Hepatocyte (in vitro differentiated cells): ENCODE results near the gene ERCC4.

Experiments
- EZH2 ChIP-seq: fragments of 200-600 bp; sonication (generic); IDR thresholded peaks from 2 replicates; pipeline ENCODE4 v1.6.1; 2016; ENCODE audit warnings: antibody characterized with exemption, mild to moderate bottlenecking, borderline replicate concordance
- EZH2phosphoT487 ChIP-seq: fragments of 200-600 bp; sonication (generic); IDR thresholded peaks from one replicate; pipeline ENCODE4 v1.6.1; 2018; ENCODE audit warnings: antibody characterized with exemption, mild to moderate bottlenecking, low read depth, moderate library complexity; ENCODE audit not compliant: unreplicated experiment, severe bottlenecking
- TF ChIP-seq, protein P1 (sequence below): fragments of 200-600 bp; sonication (generic); IDR thresholded peaks from 2 replicates; pipeline ENCODE4 v1.5.1; 2016; ENCODE audit warnings: antibody characterized with exemption, mild to moderate bottlenecking; ENCODE audit not compliant: poor library complexity

DNA sequence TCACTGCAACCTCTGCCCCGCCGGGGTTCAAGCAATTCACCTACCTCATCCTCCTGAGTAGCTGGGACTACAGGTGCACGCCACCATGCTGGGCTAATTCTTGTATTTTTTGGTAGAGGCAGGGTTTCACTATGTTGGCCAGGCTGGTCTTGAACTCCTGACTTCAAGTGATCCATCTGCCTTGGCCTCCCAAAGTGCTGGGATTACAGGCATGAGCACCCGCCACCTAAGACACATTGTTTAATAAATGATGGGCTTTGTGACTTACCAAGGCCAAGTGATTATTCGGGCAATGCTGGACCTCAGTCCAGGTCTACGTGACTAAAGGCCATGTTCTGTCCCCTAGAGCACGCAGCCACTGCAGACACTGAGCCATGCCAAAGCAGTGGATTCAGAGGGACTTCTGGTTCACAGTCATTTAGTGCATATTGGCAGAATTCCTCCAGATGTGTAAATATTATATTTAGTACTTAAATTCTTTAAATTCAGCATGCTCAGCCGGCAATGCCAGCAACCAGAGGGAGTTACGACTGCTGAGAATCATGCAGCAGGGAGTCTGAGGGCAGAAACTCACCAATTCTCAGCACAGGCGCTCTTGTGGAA, 4.8 kb upstream of the ERCC4 start:
- TF ChIP-seq, protein P1, sequence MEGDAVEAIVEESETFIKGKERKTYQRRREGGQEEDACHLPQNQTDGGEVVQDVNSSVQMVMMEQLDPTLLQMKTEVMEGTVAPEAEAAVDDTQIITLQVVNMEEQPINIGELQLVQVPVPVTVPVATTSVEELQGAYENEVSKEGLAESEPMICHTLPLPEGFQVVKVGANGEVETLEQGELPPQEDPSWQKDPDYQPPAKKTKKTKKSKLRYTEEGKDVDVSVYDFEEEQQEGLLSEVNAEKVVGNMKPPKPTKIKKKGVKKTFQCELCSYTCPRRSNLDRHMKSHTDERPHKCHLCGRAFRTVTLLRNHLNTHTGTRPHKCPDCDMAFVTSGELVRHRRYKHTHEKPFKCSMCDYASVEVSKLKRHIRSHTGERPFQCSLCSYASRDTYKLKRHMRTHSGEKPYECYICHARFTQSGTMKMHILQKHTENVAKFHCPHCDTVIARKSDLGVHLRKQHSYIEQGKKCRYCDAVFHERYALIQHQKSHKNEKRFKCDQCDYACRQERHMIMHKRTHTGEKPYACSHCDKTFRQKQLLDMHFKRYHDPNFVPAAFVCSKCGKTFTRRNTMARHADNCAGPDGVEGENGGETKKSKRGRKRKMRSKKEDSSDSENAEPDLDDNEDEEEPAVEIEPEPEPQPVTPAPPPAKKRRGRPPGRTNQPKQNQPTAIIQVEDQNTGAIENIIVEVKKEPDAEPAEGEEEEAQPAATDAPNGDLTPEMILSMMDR, result no peak
- TF ChIP-seq EZH2 (no peak), EZH2phosphoT487 (no peak)
